NCI-H82 treated with DMSO at 0.1 percent for 48 hours (cell line): ENCODE results near the gene TSPAN18.
A peak's percentile ranks its signal among the peaks of the same experiment; 100 is the strongest.

Experiments
- DNase-seq: peaks from one replicate; lab custom pipeline; 2025; ENCODE audit not compliant: unreplicated experiment; lab: John Stamatoyannopoulos, UW

TSPAN18 gene

GRCh38 chr11:44776551-44777208 is 49.9 kb downstream of the TSPAN18 start:
- no peak for DNase-seq

- DNase-seq = peak; percentile 46
Observed at GRCh38 chr11:44777209-44778194, 50.7 kb downstream of the TSPAN18 start.

GRCh38 chr11:44778195-44779100 is 51.7 kb downstream of the TSPAN18 start:
- DNase-seq = no peak

- no peak for DNase-seq
Observed at GRCh38 chr11:44779736-44780520, 53.2 kb downstream of the TSPAN18 start.

GRCh38 chr11:44780940-44781631 is 54.3 kb downstream of the TSPAN18 start:
- no peak for DNase-seq

GRCh38 chr11:44781655-44782054 is 54.9 kb downstream of the TSPAN18 start:
- DNase-seq = no peak

GRCh38 chr11:44782478-44782877 is 55.7 kb downstream of the TSPAN18 start:
- DNase-seq = no peak

GRCh38 chr11:44784436-44784760 is 57.6 kb downstream of the TSPAN18 start:
- DNase-seq = no peak

- no peak for DNase-seq
Observed at GRCh38 chr11:44784851-44785250, 58.1 kb downstream of the TSPAN18 start.

GRCh38 chr11:44785856-44786607 is 59.3 kb downstream of the TSPAN18 start:
- no peak for DNase-seq

GRCh38 chr11:44787070-44787469 is 60.3 kb downstream of the TSPAN18 start:
- no peak for DNase-seq

- DNase-seq = no peak
Observed at GRCh38 chr11:44787981-44788380, 61.2 kb downstream of the TSPAN18 start.

- no peak for DNase-seq
Observed at GRCh38 chr11:44788536-44789261, 61.9 kb downstream of the TSPAN18 start.

GRCh38 chr11:44789496-44789895 is 62.7 kb downstream of the TSPAN18 start:
- no peak for DNase-seq

- DNase-seq = no peak
Observed at GRCh38 chr11:44790211-44790610, 63.4 kb downstream of the TSPAN18 start.

GRCh38 chr11:44791316-44791925 is 64.7 kb downstream of the TSPAN18 start:
- no peak for DNase-seq

- no peak for DNase-seq
Observed at GRCh38 chr11:44792171-44792570, 65.4 kb downstream of the TSPAN18 start.
